Occipital lobe (tissue), 2 donors: ENCODE measurements around the gene FBXW11. TPM values are rescaled to one million over a fixed set of nuclear protein-coding genes. Genes with fewer than 3 reads are reported as not detected.

Experiments
- DNase-seq: peaks from one replicate; lab custom pipeline; 2025; lab: John Stamatoyannopoulos, UW
- total RNA-seq: library from RNA; depleted of rRNA; stranded (reverse); fragments of >200 nt; gene quantifications from one replicate; pipeline ENCODE4 v1.2.3, GENCODE V29; 2014

FBXW11 gene
- 162 TPM for total RNA-seq

DNA sequence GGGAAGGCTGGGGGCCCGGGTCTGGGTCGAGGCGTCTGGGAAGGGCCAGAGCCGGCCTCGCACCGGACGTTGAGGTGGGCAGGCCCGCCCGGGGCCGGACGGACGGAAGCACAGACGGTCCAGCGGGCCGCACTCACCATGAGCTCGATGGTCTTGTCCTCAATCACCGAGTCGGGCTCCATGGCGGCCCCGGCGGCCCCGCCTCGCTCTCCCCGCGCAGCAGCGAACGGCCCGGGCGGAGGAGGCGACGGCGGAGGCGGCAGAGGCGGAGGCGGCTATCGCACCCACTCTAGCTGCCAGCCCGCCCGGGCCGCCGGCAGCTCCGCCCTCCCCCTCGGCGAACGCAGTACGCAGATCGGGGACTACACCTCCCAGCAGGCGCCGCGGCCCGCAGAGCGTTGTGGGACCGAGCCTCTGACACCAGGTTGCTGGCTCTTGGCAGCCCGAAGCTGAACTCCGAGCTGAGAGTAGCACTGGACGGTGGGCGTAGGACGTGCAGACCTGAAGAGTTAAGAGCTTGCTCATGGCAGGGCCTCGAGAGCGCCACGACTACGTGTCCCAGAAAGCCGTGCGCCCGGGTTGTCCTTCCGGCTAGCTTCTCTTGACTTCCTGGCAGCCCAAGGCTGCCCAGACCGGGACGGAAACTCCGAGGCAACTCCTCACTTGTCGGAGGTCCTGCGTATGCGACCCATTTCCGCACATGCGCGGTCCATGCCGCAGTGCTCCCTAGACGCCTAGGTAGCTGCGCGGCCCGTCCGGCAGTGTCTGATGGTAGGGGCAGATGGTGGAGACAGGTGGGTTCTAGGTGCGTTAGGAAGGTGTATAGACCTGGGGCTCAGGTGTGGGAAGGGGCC is at the start of gene FBXW11:
Gene FBXW11, minus strand, starts transcription at position 318 of the 854 bp plus-strand sequence. Its CDS starts 136 bp downstream, at position 182.
- peak; percentile 93 for DNase-seq

DNA sequence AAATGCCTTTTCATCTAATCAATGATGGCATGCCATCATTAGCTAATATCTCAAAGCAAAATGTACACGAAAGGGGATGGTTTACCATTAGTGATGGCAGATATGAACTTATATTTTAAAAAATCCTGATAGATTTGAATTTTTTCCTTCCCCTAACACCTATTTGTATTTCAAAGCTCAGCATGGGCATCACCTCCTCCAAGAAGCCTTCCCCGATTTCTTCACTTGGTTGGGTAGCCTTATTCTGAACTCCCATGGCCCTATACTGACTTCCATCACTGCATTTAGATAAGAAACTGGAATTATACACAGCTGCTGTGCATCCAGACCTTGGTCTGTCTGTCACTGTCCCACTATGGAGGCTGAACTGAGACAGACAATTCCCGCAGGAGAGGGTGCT is 49.6 kb upstream of the FBXW11 start:
- no peak for DNase-seq

DNA sequence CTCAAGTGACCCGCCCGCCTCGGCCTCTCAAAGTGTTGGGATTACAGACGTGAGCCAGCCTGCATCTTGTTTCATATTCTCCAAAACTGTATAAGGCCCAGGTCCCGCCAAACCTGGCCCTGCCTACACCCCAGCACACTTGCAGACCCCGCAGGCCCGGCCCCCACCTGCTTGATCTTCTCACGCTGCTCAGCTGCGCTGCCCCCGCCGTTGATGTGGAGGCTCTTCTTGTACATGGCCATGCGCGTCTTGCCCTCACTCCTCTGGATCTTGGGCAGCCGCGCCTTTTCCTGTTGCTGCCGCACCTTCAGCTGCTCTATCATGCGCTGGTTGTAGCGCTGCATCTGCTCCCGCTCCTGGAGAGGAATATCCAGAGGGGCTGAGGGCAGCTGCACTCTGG is 49.0 kb upstream of the FBXW11 start:
- DNase-seq = no peak

DNA sequence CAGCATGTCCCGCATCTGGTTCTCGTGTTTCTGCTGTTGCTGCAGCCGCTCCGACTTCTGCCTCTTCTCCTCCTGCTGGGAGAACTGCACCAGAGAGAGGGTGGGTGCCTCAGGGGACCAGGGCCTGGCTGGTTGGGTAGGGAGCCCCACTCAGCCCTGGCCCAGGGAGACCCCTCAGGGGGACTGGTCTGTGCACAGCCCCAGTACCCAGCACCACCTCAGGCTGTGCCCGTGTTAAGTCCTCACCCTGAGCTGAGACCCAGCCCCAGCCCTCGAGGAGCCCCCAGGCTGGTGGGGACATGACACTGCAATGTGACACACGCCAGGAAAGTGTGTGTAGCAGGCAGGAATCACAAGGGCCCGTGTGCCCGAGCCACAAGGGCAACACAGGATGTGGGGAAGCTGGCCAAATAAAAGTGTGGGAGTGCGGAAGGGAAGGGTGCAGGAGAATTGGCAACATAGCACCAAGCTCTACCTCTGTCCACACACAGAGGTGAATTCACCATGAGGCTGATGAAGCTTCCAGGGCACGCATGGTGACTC is 48.2 kb upstream of the FBXW11 start:
- DNase-seq = no peak

DNA sequence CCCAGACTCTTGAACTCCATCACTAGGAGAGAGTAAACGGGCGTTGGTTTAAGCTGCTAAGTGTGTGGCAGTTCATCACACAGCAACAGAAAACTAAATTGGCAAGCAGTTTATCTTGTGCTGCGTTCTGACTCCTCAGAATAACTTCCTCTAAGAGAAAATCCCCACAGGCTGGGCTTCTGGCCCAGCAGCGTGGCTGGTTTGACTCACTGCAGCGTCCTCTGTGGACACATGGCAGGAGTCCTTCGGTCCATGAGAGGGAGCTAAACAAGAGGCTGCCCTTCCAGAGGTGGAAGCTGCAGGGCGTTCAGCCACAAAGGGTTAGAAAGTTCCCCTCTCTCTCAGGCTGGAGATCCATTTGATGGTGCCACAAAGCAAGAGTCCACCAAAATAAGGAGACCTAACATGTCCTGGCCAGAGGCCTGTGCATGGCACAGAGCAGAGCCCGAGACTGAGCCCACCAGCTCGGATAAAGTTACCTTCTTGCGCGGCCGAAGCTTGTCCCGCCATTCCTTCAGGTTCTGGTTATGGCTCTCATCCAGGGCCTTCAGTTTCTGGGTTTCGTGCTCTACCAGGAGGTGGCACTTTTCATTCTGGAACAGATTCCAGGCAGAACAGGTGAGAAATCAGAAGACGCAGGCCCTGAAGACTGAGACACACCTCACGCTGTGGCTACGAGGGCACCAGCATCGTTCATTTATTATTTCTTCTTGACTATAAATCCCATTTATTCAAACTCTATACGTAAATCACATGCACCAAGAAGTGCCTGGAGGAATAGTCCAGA is 46.2 kb upstream of the FBXW11 start:
- DNase-seq = no peak

DNA sequence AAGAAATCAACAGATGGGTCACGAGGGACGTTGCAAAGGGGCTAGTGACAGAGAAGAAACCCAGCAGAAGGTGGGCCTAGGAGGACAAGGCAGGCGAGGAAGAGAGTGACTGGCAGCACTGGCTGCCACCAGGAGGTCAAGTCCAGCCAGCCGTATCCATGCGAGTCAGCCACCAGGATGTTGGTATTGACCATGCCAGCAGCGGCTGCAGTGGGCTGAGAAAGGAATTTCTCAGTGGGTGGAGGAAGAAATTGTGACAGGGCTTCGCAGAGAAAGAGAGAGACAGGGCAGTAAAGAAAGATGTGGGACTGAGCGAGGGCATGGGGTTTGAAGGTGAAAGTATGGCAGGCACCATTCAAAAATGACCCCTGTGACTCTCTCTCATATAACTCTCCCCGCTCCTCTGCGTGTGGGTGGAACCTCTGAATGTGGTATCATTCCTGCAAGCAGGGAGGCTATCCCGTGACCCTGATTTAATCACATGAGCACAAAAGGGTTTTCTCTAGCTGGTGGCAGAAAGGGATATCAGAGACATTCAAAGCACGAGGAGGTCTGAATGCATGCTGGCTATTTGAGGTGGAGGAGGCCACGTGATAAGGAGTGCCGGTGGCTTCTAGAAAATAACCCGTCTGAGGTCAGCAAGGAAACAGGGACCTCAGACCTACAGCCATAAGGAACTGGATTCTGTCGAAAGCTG is 45.4 kb upstream of the FBXW11 start:
- no peak for DNase-seq

DNA sequence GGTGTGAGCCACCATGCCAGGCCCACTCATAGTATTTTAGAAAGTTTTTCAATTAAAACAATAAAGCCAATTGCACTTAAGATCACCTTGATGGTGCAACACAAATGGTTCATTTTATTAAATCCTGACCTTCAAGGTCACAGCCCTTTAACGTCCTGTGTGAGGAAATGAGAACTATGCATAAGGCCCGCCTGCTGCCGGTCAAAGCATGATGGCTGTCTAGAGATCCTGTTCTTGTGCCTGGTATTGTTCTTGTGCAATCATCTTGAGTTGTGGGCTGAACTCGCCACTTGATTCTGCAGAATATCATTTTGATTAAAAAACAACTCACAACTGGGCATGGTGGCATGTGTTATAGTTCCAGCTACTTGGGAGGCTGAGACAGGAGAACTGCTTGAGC is 43.6 kb upstream of the FBXW11 start:
- DNase-seq = no peak

DNA sequence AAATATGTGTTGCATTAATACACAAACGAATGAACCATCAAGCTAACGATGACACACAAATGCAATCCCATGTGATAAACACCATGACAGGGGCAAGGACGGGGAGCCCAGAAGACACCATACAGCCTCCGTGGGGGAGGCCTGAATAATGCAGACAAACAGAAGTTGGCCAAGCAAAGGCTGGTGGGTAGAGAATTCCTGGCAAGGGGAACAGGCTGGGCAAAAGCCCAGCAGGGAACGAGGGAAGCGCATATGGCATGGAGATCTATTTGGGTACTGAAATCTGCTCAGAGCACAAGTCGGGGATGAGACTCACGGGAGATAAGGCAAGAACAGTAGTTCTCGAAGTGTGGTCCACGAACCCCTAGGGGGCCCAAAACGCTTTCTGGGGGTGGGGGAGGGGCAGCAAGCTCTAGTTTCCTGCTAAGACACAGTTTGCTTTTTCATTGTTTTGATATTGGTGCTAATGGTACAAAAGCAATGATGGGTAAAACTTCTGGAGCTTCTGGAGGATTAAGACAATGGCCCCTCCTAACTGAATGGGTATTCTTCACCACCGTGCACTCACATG is 42.9 kb upstream of the FBXW11 start:
- DNase-seq = peak; percentile 26

DNA sequence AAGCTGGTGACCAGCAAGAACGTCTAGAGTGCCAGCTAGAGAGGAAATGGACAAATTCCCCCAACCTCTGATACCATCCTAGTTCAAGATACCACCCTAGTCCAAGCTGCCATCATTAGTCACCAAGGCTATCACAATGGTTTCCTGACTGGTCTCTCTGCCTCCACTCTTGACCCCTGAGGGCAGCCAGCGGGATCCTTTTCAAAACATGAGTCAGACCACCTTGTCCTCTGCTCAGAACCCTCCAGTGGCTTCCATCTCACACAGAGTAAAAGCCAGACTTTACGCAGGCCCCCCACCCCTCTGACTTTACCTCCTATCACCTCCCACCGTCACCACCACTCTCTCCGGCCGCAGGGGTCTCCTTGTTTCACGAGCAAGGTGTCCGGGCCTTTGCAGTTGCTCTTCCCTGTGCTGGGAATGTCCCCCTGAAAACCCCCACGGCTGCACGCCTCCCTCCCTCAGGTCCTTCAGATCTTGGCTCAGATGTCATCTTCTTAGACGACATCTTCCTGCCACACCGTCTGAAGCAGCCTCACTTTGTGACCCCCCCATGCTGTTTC is 42.2 kb upstream of the FBXW11 start:
- no peak for DNase-seq

DNA sequence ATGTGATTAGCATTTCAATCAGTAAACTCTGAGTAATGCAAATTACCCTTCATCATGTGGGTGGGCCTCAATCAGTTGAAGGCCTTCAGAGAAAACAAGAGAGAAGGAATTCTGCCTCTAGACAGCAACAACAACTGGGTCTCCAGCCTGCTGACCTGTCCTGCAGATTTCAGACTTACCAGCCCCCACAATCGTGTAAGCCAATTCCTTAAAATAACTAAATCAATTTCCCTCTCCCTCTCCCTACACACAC is 41.7 kb upstream of the FBXW11 start:
- no peak for DNase-seq

DNA sequence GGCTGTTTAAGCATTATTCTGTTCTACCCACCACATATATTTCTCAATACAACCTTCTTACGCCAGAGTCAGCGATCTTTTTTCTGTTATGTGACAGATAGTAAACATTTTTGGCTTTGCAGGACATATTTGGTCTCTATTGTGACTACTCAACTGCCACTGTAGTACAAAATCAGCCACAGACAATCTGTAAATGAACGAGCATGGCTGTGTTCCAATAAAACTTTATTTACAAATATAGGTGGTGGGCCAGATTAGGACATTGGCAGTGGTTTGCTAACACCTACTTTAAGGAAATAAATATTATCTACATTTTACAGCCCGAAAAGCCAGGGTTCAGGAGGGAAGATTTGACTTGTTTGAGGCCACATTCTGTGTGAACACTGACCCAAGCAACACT is 40.2 kb upstream of the FBXW11 start:
- DNase-seq = no peak

DNA sequence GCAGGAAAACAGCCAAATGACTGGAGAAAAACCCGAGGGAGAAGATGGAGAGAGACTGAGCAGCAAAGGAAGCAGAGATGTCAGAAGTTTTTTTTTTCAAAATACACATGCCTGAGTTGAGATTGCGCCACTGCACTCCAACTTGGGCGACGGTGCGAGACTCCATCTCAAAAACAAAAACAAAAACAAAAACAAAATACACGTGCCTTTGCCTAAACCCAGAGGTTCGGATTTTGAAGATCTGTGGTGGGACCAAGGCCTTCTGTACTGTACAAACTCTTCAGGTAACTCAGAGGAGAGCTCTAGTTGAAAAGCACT is 38.8 kb upstream of the FBXW11 start:
- DNase-seq = no peak

DNA sequence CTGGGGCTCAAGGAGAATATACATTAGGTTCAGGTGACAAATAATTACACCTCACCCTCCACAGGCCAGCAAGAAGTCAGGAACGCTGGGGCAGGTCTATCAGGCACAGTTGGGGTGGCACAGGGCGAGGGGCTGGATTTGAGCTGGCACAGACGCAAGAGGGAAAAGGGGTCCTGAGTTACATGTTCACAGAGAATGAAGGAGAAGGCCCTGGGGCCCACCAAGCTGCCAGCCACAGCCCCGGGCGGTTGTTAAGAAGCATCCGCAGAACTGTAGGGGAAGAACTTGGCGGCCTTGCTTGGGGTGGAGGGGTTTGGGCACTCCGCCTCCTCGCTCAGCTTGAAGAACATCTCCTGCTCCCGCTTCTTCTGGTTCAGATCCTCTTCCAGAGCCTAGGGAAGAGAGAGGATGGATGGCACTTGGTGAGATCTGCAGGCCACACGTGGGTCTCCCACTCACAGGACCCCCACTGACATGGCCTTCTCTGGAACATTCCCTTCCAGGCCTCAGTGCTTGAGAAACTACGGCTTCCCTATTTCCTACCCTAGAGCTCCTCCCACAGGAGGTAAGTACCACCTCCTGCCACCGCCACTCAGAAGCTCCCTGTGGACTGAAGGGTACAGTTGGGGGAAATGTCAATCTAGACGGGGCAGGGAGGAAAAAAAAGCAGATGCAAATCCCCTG is 38.3 kb upstream of the FBXW11 start:
- DNase-seq = no peak

DNA sequence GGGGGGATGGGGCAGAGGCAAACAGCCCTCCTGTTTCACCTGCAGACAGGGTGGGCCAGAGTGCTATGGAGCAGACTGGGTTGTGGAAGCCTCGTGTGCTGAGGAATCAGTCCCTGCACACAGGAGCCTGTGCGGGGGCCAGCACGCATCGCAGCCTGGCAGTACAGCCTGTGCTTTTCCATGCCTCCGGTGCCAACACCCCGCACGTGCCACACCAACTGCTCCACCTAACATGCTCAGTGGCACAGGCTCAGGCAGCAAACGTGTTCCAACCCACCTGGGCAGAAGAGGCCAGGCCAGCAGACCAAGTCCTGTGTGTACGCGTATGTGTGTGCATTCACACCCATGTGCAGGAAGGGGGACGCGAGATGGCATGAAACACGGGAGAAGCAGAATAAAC is 37.4 kb upstream of the FBXW11 start:
- no peak for DNase-seq

DNA sequence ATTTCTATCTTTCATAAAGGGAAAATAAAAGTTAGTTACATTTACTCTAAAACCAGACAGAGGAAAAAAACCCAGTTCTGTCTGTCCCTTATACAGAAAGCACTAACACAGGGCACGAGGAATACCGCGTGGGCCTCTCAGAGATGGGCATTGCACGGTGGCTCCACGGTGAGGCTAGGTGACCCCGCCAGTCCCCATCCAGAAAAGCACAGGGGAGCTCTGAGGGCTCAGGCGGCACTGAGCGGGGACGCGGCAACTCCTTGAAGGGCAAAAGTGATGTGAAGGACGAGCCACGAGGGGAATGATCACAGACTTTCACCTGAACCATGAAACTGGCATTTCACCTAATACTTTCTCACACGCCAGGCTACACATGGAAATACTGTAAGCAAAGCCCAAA is 35.7 kb upstream of the FBXW11 start:
- no peak for DNase-seq

DNA sequence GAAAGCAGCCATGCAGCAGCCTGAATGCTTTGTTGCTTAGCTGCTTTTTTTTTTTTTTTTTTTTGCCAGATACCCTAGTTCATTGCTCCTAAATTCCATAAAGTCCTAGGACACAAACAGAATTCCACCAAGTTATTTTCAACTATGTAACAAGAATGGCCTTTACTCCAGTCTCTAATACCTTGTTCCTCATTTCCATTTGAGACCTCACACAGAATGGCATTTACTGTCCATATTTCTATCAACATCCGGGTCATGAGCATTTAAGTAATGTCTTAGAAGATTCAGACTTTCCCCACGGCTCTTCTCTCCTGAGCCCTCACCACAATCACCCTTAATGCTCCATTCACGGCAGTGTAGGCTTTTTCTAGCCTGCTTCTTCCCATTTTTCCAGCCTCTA is 31.7 kb upstream of the FBXW11 start:
- no peak for DNase-seq

DNA sequence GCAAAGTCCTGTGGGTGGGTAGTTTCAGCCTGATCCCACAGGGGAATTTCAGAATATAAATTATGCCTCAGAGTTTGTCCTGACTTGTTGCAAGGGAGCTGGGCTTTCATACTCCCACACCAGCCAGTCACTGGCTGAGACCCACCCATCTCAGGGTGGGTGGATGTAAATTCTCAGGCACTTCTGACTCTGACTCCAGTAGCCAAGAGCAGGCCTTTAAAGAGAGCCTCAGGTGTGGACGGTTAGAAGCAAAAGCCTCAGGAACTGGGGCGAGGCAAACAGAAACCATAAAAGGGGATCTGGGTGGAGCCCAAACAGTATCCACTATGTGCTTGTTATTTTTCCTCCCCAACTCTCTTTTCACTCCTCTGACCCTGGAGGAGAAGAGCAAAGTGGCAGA is 28.6 kb upstream of the FBXW11 start:
- DNase-seq = no peak

DNA sequence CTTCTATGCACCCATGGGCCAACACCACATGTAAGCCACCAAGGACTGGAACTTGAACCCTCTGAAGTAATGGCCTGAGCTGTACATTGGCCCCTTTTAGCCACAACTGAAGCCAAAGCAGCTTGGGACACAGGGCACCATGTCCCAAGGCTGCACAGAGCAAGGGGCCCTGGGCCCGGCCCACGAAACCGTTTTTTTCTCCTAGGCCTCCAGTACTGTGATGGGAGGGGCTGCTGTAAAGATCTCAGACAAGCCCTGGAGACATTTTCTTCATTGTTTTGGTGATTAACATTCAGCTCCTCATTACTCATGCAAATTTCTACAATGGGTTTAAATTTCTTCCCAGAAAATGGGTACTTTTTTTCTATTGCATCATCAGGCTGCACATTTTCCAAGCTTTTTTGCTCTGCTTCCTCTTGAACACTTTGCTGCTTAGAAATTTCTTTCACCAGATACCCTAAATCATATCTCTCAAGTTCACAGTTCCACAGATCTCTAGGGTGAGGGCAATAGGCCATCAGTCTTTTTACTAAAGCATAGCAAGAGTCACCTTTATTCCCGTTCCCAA is 25.5 kb upstream of the FBXW11 start:
- no peak for DNase-seq

DNA sequence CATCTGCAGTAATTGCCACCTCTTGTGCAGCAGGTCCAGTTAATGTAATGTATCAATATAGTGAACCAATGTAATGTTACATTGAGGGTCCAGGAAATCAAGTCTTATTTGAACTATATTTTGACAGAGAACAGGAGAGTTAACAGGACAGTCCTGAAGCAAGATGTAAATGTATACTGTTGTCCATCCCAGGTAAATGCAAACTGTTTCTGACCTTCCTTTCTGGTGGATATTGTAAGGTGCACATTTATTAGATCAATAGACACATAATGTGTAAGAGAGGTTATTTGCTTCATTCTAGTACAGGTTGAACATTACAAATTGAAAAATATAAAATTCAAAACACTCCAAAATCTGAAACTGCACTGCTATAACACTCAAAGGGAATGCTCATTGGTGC is 23.4 kb upstream of the FBXW11 start:
- no peak for DNase-seq

DNA sequence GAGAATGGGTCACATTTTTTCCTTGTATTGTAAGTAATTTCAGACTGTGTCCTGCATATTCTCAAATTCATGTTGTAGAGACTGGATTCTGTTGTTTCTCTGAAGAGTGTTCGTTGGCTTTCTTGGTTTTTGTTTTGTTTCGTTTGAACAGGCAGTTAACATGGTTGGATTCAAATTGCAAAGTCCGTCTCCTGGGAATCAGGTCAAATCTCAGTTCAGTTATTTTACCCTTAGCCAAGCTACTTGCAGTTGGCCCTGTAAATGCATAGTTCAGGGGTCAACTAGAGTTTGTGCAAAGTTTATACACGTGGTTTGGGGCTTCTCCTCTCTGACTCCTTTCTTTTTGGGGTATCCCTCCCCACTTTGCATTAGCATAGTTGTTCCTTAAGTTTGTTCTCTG is 21.7 kb upstream of the FBXW11 start:
- no peak for DNase-seq
